NT2/D1 (cell line): ENCODE data around the gene TRAPPC2.

Experiments
- SUZ12 ChIP-seq: IDR thresholded peaks from 2 replicates; pipeline ENCODE4 v1.6.1; 2011; ENCODE audit not compliant: insufficient read length, insufficient read depth; ENCODE audit errors: extremely low read depth
- YY1 ChIP-seq: IDR thresholded peaks from 2 replicates; pipeline ENCODE4 v1.6.1; 2011; ENCODE audit not compliant: insufficient read length, insufficient read depth
- ZNF274 ChIP-seq: IDR thresholded peaks from 2 replicates; pipeline ENCODE4 v1.6.1; 2011; ENCODE audit warnings: mild to moderate bottlenecking, low read depth, low read length

- TF ChIP-seq YY1 (no peak), SUZ12 (no peak), ZNF274 (no peak)
Measured at GRCh38 chrX:13689741-13690211, 44.6 kb downstream of the TRAPPC2 start.
